PC-9 (cell line): Measurements from ENCODE around the gene NBEA.

ENCODE experiments used
- EZH2 ChIP-seq: fragments of 200-600 bp; sonication (generic); IDR thresholded peaks from 2 replicates; pipeline ENCODE4 v1.8.0; 2017; ENCODE audit warnings: antibody characterized with exemption, low read depth
- TF ChIP-seq, protein P1 (sequence below): fragments of 200-600 bp; sonication (generic); conservative IDR thresholded peaks from 2 replicates; pipeline ENCODE4 v1.6.1; 2017; ENCODE audit warnings: mixed run types, antibody characterized with exemption, mild to moderate bottlenecking, moderate library complexity

DNA sequence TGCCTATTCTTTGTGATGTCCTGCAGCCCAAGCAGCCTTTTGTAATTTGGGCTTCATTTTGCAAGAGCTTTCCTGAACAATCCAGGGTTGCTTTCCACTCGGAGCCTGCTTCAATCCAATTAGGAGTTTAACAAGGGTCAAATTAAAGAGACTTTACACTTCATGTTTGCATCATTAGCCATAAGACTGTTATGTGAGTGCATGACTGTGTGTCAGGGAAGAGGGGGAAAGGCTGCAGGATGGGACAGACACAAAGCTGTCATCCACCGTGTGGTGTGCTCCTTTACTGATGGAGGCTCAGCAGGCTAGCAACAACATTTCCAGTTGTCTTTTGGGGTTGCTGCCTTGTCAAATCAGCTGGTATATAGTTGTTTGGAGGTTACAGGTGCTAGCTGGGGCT lies 558.1 kb downstream of the NBEA start:
- TF ChIP-seq, protein P1, sequence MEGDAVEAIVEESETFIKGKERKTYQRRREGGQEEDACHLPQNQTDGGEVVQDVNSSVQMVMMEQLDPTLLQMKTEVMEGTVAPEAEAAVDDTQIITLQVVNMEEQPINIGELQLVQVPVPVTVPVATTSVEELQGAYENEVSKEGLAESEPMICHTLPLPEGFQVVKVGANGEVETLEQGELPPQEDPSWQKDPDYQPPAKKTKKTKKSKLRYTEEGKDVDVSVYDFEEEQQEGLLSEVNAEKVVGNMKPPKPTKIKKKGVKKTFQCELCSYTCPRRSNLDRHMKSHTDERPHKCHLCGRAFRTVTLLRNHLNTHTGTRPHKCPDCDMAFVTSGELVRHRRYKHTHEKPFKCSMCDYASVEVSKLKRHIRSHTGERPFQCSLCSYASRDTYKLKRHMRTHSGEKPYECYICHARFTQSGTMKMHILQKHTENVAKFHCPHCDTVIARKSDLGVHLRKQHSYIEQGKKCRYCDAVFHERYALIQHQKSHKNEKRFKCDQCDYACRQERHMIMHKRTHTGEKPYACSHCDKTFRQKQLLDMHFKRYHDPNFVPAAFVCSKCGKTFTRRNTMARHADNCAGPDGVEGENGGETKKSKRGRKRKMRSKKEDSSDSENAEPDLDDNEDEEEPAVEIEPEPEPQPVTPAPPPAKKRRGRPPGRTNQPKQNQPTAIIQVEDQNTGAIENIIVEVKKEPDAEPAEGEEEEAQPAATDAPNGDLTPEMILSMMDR: no peak
- no peak for TF ChIP-seq EZH2
